Neural cell (in vitro differentiated cells): Measurements from ENCODE around the gene LEP.

Experiments
- EZH2 ChIP-seq: fragments of 200-600, 300-800 bp; shearing (Covaris generic), sonication (generic); IDR thresholded peaks from 2 replicates; pipeline ENCODE4 v1.6.1; 2014; ENCODE audit warnings: antibody characterized with exemption, low read length, borderline replicate concordance, mild to moderate bottlenecking; ENCODE audit not compliant: insufficient read depth, poor library complexity, severe bottlenecking
- TAF1 ChIP-seq: IDR thresholded peaks from 2 replicates; pipeline ENCODE4 v1.6.1; 2012; ENCODE audit warnings: low read depth
- TF ChIP-seq, protein P1 (sequence below): fragments of 450-650 bp; IDR thresholded peaks from 2 replicates; pipeline ENCODE4 v1.5.1; 2014; ENCODE audit warnings: antibody characterized with exemption, mild to moderate bottlenecking, moderate library complexity; ENCODE audit not compliant: poor library complexity, severe bottlenecking

DNA sequence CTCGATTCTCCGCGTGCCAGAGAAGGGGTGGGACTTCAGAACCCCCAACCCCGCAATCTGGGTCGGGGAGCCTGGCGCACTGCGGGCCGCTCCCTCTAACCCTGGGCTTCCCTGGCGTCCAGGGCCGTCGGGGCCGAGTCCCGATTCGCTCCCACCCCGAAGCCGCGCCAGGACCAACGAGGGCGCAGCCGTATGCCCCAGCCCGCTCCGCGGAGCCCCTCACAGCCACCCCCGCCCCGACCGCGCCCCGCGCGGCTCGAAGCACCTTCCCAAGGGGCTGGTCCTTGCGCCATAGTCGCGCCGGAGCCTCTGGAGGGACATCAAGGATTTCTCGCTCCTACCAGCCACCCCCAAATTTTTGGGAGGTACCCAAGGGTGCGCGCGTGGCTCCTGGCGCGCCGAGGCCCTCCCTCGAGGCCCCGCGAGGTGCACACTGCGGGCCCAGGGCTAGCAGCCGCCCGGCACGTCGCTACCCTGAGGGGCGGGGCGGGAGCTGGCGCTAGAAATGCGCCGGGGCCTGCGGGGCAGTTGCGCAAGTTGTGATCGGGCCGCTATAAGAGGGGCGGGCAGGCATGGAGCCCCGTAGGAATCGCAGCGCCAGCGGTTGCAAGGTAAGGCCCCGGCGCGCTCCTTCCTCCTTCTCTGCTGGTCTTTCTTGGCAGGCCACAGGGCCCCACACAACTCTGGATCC lies at the start of gene LEP:
- TF ChIP-seq, protein P1, sequence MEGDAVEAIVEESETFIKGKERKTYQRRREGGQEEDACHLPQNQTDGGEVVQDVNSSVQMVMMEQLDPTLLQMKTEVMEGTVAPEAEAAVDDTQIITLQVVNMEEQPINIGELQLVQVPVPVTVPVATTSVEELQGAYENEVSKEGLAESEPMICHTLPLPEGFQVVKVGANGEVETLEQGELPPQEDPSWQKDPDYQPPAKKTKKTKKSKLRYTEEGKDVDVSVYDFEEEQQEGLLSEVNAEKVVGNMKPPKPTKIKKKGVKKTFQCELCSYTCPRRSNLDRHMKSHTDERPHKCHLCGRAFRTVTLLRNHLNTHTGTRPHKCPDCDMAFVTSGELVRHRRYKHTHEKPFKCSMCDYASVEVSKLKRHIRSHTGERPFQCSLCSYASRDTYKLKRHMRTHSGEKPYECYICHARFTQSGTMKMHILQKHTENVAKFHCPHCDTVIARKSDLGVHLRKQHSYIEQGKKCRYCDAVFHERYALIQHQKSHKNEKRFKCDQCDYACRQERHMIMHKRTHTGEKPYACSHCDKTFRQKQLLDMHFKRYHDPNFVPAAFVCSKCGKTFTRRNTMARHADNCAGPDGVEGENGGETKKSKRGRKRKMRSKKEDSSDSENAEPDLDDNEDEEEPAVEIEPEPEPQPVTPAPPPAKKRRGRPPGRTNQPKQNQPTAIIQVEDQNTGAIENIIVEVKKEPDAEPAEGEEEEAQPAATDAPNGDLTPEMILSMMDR = no peak
- TF ChIP-seq TAF1 (no peak), EZH2 (no peak)
